ENCODE data around the gene NUP188. TPM values are rescaled to one million over a fixed set of nuclear protein-coding genes. Genes with fewer than 3 reads are reported as not detected.

The NUP188 gene
- total and polyA plus RNA-seq, 2 of the 13 experiments (the other 11 are each of a cell fraction or from before 2014, with no cell fraction given), result 28.0 to 38.5 TPM

DNA sequence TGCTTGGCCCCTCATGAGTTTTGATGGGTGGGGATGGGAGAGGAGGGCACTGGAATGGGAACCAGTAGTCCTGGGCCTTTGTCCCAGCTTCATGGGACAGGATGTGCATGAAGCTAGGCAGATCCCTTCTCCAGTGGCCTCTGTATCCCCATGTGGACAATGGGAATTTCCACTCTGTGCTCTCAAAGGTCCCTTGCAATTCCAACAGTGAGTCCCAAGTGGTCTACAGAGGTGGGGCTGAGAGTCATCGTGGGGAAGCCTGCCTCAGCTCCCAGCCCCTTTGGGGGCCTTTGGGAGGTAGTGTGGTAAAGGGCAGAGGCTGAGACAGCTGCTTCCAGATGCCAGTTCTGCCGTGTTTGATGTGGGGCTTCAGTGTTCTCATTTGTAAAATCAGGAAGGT is 28.6 kb upstream of the NUP188 start (continued):
- TF ChIP-seq, protein P1, sequence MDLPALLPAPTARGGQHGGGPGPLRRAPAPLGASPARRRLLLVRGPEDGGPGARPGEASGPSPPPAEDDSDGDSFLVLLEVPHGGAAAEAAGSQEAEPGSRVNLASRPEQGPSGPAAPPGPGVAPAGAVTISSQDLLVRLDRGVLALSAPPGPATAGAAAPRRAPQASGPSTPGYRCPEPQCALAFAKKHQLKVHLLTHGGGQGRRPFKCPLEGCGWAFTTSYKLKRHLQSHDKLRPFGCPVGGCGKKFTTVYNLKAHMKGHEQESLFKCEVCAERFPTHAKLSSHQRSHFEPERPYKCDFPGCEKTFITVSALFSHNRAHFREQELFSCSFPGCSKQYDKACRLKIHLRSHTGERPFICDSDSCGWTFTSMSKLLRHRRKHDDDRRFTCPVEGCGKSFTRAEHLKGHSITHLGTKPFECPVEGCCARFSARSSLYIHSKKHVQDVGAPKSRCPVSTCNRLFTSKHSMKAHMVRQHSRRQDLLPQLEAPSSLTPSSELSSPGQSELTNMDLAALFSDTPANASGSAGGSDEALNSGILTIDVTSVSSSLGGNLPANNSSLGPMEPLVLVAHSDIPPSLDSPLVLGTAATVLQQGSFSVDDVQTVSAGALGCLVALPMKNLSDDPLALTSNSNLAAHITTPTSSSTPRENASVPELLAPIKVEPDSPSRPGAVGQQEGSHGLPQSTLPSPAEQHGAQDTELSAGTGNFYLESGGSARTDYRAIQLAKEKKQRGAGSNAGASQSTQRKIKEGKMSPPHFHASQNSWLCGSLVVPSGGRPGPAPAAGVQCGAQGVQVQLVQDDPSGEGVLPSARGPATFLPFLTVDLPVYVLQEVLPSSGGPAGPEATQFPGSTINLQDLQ (CRISPR knock-in tag; IDR thresholded peaks at IDR 0.05), result no peak
- TF ChIP-seq ETV6 (CRISPR knock-in tag; conservative IDR thresholded peaks at IDR 0.05) (no peak), PHF8 (CRISPR knock-in tag; IDR thresholded peaks at IDR 0.05) (no peak), ZNF501 (CRISPR knock-in tag; IDR thresholded peaks at IDR 0.05) (peak; percentile 67; the same call in 1 of the 2 replicates)
- TF ChIP-seq, protein P2, sequence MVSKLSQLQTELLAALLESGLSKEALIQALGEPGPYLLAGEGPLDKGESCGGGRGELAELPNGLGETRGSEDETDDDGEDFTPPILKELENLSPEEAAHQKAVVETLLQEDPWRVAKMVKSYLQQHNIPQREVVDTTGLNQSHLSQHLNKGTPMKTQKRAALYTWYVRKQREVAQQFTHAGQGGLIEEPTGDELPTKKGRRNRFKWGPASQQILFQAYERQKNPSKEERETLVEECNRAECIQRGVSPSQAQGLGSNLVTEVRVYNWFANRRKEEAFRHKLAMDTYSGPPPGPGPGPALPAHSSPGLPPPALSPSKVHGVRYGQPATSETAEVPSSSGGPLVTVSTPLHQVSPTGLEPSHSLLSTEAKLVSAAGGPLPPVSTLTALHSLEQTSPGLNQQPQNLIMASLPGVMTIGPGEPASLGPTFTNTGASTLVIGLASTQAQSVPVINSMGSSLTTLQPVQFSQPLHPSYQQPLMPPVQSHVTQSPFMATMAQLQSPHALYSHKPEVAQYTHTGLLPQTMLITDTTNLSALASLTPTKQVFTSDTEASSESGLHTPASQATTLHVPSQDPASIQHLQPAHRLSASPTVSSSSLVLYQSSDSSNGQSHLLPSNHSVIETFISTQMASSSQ (IDR thresholded peaks at IDR 0.05; ENCODE audit: low read depth), result no peak
- TF ChIP-seq, protein P2 (CRISPR knock-in tag; IDR thresholded peaks at IDR 0.05; ENCODE audit: borderline replicate concordance), result no peak

All from HepG2 (cell line).